ENCODE measurements around the gene P3R3URF. TPM values are rescaled to one million over a fixed set of nuclear protein-coding genes. Genes with fewer than 3 reads are reported as not detected.

Gene P3R3URF
- total RNA-seq, 1 donor from 2014 or later: not detected

DNA sequence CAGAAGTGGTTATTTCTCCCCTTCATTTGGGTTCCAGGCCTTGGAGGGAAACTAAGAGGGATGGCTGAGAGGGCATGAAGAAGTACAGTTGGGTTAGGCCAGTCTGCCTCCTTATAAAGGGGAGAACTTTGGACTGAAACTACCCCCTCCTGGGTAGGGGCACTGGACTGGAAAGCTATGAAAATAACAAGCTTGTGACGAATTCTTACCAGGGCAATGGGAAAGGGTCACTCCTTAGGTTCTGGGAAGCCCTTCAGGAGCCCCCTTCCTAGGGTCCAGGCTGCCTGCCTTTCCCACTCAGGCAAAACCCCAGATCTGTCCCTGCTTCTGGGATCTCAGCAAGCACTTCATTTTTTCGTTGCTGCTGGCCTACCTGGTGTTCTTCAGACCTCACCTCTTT lies 9.8 kb upstream of the P3R3URF start:
- peaks cover 7% of the 10 kb centered on the region for H3K9me3 Mint-ChIP-seq (ENCODE audit: unreplicated experiment)
- peaks cover 5% of the 10 kb centered on the region for H3K4me1 Mint-ChIP-seq (ENCODE audit: low read depth, unreplicated experiment)
- no peak overlapping the region for H3K4me3 Mint-ChIP-seq (ENCODE audit: unreplicated experiment)
- no peak for TF ChIP-seq CTCF (IDR thresholded peaks at IDR 0.05; ENCODE audit: partially characterized antibody, unreplicated experiment)
- H3K27ac Mint-ChIP-seq (ENCODE audit: unreplicated experiment): no peak overlapping the region
- no peak for DNase-seq
- peaks cover 5% of the 10 kb centered on the region for H3K36me3 Mint-ChIP-seq (ENCODE audit: unreplicated experiment)
- no peaks in the 10 kb centered on the region for H3K27me3 Mint-ChIP-seq (ENCODE audit: unreplicated experiment)

GRCh38 chr1:46184920-46185658 lies 8.8 kb upstream of the P3R3URF start:
- Mint-ChIP-seq H3K27ac (ENCODE audit: unreplicated experiment) (no peak overlapping the region), H3K9me3 (ENCODE audit: unreplicated experiment) (peaks cover 8% of the 10 kb centered on the region), H3K4me1 (ENCODE audit: low read depth, unreplicated experiment) (peaks cover 8% of the 10 kb centered on the region), H3K27me3 (ENCODE audit: unreplicated experiment) (no peaks in the 10 kb centered on the region), H3K36me3 (ENCODE audit: unreplicated experiment) (peaks cover 5% of the 10 kb centered on the region), H3K4me3 (ENCODE audit: unreplicated experiment) (no peak overlapping the region)
- TF ChIP-seq CTCF (IDR thresholded peaks at IDR 0.05; ENCODE audit: partially characterized antibody, unreplicated experiment): no peak
- no peak for DNase-seq

GRCh38 chr1:46183926-46184557 lies 7.8 kb upstream of the P3R3URF start:
- H3K27me3 Mint-ChIP-seq (ENCODE audit: unreplicated experiment): no peaks in the 10 kb centered on the region
- no peaks in the 10 kb centered on the region for H3K36me3 Mint-ChIP-seq (ENCODE audit: unreplicated experiment)
- no peak overlapping the region for H3K27ac Mint-ChIP-seq (ENCODE audit: unreplicated experiment)
- no peak for TF ChIP-seq CTCF (IDR thresholded peaks at IDR 0.05; ENCODE audit: partially characterized antibody, unreplicated experiment)
- DNase-seq: no peak
- peaks cover 8% of the 10 kb centered on the region for H3K9me3 Mint-ChIP-seq (ENCODE audit: unreplicated experiment)
- H3K4me1 Mint-ChIP-seq (ENCODE audit: low read depth, unreplicated experiment): peaks cover 8% of the 10 kb centered on the region
- H3K4me3 Mint-ChIP-seq (ENCODE audit: unreplicated experiment): no peak overlapping the region

GRCh38 chr1:46183079-46183847 lies 7.0 kb upstream of the P3R3URF start:
- DNase-seq: no peak
- Mint-ChIP-seq H3K4me1 (ENCODE audit: low read depth, unreplicated experiment) (peaks cover 8% of the 10 kb centered on the region), H3K27me3 (ENCODE audit: unreplicated experiment) (no peaks in the 10 kb centered on the region), H3K9me3 (ENCODE audit: unreplicated experiment) (peaks cover 8% of the 10 kb centered on the region), H3K4me3 (ENCODE audit: unreplicated experiment) (no peak overlapping the region), H3K36me3 (ENCODE audit: unreplicated experiment) (no peaks in the 10 kb centered on the region), H3K27ac (ENCODE audit: unreplicated experiment) (no peak overlapping the region)
- no peak for TF ChIP-seq CTCF (IDR thresholded peaks at IDR 0.05; ENCODE audit: partially characterized antibody, unreplicated experiment)
